Measurements from ENCODE around the gene ZSCAN9. TPM values are rescaled to one million over a fixed set of nuclear protein-coding genes. Genes with fewer than 3 reads are reported as not detected.

Gene ZSCAN9
- total and polyA plus RNA-seq, 2 of the 13 experiments (the other 11 are each of a cell fraction or from before 2014, with no cell fraction given), result 14.6 to 17.8 TPM

DNA sequence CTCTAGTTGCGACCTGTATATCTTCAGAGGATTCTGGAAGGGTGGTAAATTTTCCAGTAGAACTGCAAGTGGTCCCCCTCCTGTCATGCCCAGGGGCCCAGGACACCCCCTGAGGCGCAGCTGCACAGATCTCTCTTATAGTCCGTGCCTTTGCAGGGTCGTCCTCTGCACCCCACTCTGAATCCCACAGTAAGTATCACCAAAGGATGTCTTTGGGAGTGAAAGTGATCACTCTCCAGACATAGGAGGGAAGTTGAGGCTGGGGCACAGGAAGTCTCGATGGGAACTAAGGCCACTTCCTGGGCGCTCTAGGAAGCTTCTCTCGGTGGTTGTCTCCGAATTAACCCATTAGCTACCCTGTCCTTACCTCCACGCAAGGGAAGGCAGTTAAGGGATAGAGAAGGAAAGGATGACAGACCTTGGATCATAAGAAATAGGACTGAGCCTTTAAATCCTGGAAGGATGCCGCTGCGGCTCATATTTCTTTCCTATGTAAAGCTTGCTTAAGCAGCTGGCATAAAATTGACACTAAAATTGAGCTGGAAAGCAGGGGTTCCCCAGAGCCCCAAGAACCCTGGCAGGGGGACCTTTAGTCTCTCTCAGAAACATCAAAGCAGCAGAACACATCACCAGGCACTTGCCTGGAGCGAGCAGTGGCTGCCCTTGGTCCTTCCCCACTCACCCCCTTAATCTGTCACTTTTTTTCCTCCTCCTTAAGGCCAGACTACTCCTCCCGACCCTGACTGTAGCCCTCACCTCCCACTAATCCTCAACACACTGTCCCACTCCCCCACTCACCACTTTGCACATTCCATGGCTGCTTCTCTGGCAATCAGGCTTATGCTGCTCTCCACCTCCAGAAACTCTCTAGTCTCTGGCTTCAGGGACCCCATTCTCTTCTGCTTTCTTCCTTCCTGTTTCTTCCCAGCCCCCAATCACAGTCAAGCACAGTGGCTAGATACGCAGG lies 27.2 kb downstream of the ZSCAN9 start, which contains the start of gene ZKSCAN4 (continued):
- peak; percentile 12; the same call in 1 of the 2 replicates for TF ChIP-seq NFKB2 (CRISPR knock-in tag; IDR thresholded peaks at IDR 0.05; ENCODE audit: borderline replicate concordance)
- TF ChIP-seq ZFP37 (CRISPR knock-in tag; IDR thresholded peaks at IDR 0.05; ENCODE audit: borderline replicate concordance), result 0 out of 2 replicates have a peak, but pooled peaks have one; percentile 40
- TF ChIP-seq THAP11 (CRISPR knock-in tag; IDR thresholded peaks at IDR 0.05), result peak; percentile 95
- TF ChIP-seq U2AF1 (optimal IDR thresholded peaks at IDR 0.05; ENCODE audit: low read depth, low read length), result no peak
- no peak for TF ChIP-seq HDAC6 (IDR thresholded peaks at IDR 0.05; ENCODE audit: low read depth, low read length)
- TF ChIP-seq MXD3 (CRISPR knock-in tag; IDR thresholded peaks at IDR 0.05), result no peak; the same call in 1 of the 2 replicates
- TF ChIP-seq ZNF263 (CRISPR knock-in tag; IDR thresholded peaks at IDR 0.05), result no peak
- no peak for TF ChIP-seq ZNF577 (CRISPR knock-in tag; IDR thresholded peaks at IDR 0.05; ENCODE audit: borderline replicate concordance, low read depth)
- TF ChIP-seq, protein P1, sequence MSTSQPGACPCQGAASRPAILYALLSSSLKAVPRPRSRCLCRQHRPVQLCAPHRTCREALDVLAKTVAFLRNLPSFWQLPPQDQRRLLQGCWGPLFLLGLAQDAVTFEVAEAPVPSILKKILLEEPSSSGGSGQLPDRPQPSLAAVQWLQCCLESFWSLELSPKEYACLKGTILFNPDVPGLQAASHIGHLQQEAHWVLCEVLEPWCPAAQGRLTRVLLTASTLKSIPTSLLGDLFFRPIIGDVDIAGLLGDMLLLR (CRISPR knock-in tag; IDR thresholded peaks at IDR 0.05), result no peak
- 0 out of 2 replicates have a peak, but pooled peaks have one; percentile 56 for TF ChIP-seq XBP1 (CRISPR knock-in tag; IDR thresholded peaks at IDR 0.05)
- TF ChIP-seq GABPA (IDR thresholded peaks at IDR 0.05; ENCODE audit: low read depth, low read length), result peak; percentile 97
- peak; percentile 99 for TF ChIP-seq GABPA (CRISPR knock-in tag; IDR thresholded peaks at IDR 0.05; ENCODE audit: low read depth)
- TF ChIP-seq KMT2B (CRISPR knock-in tag; IDR thresholded peaks at IDR 0.05), result peak; percentile 98
- TF ChIP-seq PAWR (CRISPR knock-in tag; IDR thresholded peaks at IDR 0.05; ENCODE audit: borderline replicate concordance), result no peak
- peak; percentile 4; the same call in 1 of the 2 replicates for TF ChIP-seq ZNF225 (CRISPR knock-in tag; IDR thresholded peaks at IDR 0.05)
- no peak; the same call in 1 of the 2 replicates for TF ChIP-seq ATF1 (CRISPR knock-in tag; IDR thresholded peaks at IDR 0.05)
- no peak for TF ChIP-seq ZNF343 (CRISPR knock-in tag; IDR thresholded peaks at IDR 0.05)
- TF ChIP-seq ETV6 (CRISPR knock-in tag; conservative IDR thresholded peaks at IDR 0.05), result 0 out of 2 replicates have a peak, but pooled peaks have one; percentile 48
- TF ChIP-seq REPIN1 (CRISPR knock-in tag; IDR thresholded peaks at IDR 0.05; ENCODE audit: borderline replicate concordance, low read depth), result peak; percentile 88; the same call in 1 of the 2 replicates
- peak; percentile 59 for TF ChIP-seq ZNF331 (CRISPR knock-in tag; IDR thresholded peaks at IDR 0.05)
- no peak for TF ChIP-seq ARNTL (CRISPR knock-in tag; IDR thresholded peaks at IDR 0.05)
- no peak; the same call in 1 of the 2 replicates for TF ChIP-seq ZNF446 (CRISPR knock-in tag; IDR thresholded peaks at IDR 0.05)
- no peak for TF ChIP-seq SMARCE1 (IDR thresholded peaks at IDR 0.05; ENCODE audit: borderline replicate concordance)
- TF ChIP-seq NAIF1 (CRISPR knock-in tag; IDR thresholded peaks at IDR 0.05; ENCODE audit: borderline replicate concordance), result no peak
- no peak for TF ChIP-seq ZNF775 (CRISPR knock-in tag; IDR thresholded peaks at IDR 0.05; ENCODE audit: borderline replicate concordance)
- peak; percentile 89 for TF ChIP-seq YEATS4 (CRISPR knock-in tag; IDR thresholded peaks at IDR 0.05; ENCODE audit: borderline replicate concordance)
- no peak for TF ChIP-seq GMEB2 (CRISPR knock-in tag; IDR thresholded peaks at IDR 0.05; ENCODE audit: low read depth)
- TF ChIP-seq ZNF350 (CRISPR knock-in tag; IDR thresholded peaks at IDR 0.05; ENCODE audit: borderline replicate concordance, low read depth), result peak; percentile 86
- TF ChIP-seq ZKSCAN5 (CRISPR knock-in tag; IDR thresholded peaks at IDR 0.05), result 0 out of 2 replicates have a peak, but pooled peaks have one; percentile 60
